ENCODE results near the gene SURF4.

DNA sequence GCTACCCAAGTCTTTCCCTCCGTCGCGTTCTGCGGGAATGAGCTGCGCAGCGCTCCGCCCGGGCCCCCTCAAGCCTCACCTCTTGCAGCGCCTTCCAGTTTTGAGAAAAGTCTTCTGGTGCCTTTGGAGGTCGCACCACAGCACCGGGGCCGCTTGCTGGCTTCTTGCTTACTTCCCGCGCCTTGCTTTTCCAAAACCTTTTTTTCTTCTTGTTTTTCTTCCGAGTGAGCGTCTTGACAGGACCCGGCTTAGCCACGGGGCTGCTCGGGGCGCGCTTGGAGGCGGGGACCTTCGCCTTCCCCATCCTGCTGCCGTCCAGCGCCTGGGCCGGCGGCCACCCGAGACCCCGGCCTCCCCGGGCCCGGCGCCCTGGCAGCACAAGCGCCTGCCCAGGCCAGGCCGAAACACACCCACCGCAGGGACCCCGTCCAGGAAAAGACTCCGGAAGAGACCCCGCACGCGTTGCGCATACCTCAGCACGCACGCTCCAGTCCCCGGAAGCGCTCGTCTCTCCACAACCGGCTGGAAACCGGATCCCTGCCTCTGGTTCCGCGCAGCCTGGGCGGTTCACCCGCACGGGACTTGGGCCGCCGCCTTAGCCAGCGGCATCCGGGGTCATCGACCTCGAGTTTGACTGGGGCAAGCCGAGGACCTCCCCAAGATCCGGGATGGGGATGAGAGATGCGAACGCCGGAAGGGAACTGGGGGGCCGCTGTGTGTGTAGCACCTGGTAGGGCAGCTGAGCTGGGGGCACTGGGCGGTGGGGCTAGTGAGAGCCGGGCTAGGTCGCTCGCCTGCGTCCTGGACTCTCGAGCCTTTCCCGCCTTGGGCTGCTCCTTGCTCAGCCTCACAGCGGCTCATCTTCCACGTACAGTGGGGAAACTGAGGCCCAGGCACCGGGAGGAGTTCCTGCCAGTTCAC, 41.9 kb upstream of the SURF4 start, which contains the start of gene REXO4:
- TF ChIP-seq EZH2 (IDR thresholded peaks at IDR 0.05; ENCODE audit: borderline replicate concordance, low read depth, low read length, severe bottlenecking) (no peak), CTCF (IDR thresholded peaks at IDR 0.05; ENCODE audit: borderline replicate concordance, extremely low read depth, low read length, poor library complexity, severe bottlenecking) (no peak)
